Stromal cell of bone marrow (primary cell): ENCODE measurements around the gene POMT1.

ENCODE experiments used
- DNase-seq: peaks from one replicate; pipeline ENCODE4 v3.0.0-alpha.2; 2012; ENCODE audit warnings: low read depth

POMT1 gene

GRCh38 chr9:131554843-131555351 is 52.2 kb downstream of the POMT1 start:
- no peak for DNase-seq

GRCh38 chr9:131555841-131556673 is 53.3 kb downstream of the POMT1 start:
- DNase-seq: no peak

- no peak for DNase-seq
These were observed 55.3 kb downstream of the POMT1 start for GRCh38 chr9:131557855-131558548.

DNA sequence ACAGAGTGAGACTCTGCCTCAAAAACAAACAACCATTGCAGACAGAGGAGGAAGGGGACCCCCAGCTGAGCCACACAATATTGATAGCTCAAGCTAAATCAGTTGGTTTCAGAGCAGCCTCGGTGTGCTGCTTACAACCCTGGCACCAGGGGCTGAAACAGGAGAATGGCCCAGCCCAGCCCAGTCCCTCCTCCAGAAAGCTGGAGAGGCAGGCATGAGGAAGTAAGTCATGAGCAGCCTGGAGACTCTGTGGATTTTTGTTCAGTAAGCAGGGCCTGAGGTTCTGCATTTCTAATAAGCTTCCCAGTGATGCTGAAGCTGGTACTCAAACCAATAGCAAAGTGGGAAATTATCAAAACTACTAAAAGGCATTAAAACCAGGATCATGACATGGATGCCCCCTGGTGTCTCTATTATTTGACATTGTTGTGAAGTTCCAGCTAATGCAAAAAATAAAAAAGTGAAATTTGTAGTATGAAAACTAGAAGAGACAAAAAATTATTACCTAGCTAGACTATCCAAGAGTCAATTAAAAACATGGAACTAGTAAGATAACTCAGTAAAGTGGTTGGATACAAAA is 56.8 kb downstream of the POMT1 start:
- DNase-seq: no peak

GRCh38 chr9:131562032-131562959 is 59.6 kb downstream of the POMT1 start:
- no peak for DNase-seq

GRCh38 chr9:131565369-131565768 is 62.7 kb downstream of the POMT1 start:
- DNase-seq: no peak

- DNase-seq: no peak
These were observed 63.4 kb downstream of the POMT1 start for GRCh38 chr9:131566158-131566557.

GRCh38 chr9:131567910-131568309 is 65.2 kb downstream of the POMT1 start:
- no peak for DNase-seq
